Measurements from ENCODE around the gene PIP5KL1.
"Not testable (repeated sequence)": the region's sequence is repeated elsewhere in the genome, so short reads cannot be mapped to it uniquely, and the experiment has no call there.

Gene PIP5KL1

DNA sequence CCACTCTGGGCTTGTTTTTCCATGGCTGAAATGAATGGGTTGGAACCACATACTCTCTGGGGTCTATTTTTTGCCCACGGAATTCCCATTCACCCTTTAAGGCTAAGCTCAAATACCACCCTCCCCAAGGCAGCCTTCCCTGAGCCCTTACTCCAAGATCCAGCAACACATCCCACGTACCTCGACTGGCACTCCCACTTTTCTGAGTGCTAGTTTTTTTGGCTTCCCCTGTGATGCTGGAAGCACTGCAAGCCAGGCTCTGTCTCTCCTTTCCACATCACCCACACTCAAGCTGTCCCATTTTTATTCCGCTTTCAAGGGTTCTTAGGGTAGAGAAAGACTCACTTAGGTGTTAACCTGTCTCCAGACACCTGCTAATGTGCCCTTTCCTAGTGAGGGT, 37.2 kb downstream of the PIP5KL1 start:
- no peak for DNase-seq (ENCODE audit: low read depth)

DNA sequence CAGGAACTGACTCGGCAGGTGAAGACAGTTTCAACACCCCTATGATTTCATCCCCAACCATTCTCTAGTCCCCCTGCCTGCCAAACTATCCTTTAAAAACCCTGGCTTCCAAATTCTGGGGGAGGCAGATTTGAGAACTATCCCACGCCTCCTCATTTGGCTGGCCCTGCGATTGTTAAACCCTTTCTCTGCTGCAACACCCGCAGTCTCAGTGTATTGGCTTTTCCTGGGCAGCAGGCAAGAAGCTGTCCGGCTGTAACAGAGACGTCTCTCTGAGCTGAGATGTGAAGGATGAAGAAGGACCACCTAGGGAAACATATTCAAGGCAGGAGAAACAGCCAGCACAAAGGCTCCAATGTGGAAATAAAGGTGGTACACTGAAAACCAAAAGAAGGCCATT, 37.7 kb downstream of the PIP5KL1 start:
- DNase-seq (ENCODE audit: low read depth) = no peak

DNA sequence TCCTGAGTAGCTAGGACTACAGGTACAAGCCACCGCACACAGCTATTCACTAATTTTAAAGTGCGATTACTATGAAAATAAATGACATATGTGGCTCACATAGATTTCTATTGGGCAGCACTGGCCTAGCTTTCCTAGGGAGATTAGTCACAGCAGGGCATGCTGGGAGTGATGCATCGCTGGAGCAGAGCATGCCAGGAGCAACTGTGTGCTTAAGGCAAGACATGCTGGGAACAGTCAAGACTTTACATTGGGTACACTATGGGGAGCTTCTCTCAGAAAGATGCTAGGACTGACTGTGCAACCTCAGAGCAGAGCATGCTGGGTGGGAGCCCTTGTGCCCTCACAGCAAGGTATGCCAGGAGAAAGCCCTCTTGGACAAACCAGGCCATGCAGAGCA, 40.5 kb downstream of the PIP5KL1 start:
- DNase-seq (ENCODE audit: low read depth) = no peak

DNA sequence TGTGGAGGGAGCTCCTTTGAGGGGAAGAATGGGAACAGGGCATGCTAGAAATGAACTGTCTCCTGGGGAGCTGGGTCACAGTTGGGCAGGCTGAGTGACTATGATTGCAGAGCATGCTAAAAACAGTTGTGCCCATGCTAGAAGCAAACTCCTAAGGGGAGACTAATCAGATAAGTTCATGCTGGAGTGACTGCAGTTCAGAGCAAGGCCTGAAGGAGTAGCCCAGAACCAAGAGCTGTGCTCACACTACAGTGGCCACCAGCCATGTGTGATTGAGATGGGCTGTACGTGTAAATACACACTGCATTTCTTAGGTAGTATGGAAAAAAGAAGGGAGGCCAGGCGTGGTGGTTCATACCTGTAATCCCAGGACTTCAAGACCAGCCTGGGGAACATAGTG, 42.8 kb downstream of the PIP5KL1 start:
- no peak for DNase-seq (ENCODE audit: low read depth)

DNA sequence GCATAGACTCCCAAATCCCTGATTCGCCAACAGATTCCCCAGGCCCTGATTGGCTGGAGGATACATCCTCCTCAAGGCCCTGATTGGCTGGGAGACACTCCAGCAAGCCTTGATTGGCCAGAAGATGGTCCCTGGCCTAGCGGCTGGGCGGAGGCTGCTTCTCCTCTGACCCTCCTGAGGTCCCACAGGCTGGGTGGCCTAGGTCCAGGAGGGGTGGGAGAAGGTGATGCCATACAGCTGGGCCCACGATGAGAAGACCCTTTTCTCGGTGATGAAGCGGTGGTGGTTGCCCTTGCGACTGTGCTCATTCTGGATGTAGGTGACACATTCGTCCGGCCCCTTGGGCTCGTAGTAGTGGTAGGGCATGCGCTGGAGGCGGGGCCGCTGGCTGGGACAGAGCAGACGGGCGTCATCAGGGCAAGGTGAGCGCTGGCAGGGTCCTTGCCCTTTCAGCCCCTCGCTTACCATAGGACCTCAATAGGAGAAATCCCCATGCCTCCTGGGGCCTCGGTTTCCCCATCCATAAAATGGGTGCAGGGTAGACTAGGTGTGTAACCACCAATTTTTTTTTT, 44.1 kb downstream of the PIP5KL1 start:
- DNase-seq (ENCODE audit: low read depth) = no peak

DNA sequence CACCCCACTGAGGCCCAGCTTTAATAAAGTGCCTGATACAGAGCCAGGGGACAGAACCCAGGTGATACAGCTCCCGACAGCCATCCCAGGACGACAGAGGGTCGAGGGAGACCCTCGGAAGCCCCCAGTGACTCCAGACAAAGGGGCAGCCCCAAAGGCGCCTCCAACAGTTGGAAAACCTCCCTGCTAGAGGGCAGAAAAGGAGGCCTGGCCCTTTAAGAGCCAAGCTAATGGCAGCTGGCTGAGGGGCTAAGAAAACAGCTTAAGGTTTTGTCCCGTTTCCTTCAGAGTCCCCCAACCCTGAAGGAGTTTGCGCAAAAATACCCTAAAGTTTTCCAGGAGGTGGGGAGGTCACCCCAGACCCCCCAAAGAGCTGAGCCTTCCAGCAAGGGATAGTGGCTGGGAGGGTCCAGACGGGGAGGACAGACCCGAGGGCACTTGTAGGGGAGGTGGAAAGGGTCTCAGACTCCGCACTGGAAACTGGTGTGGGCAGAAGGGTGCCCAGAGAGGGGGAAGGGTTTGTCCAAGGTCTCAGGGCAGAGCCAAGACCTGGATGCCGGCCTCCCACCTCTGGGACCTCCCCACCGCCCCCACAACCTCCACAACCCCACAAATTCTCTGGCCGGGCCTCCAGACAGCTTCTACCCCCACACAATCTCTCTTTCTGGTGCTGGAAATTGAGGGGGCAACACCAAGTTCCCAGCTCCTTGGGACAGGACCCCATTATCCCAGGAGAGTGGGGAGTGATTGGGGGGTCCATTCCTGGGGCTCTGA, 44.9 kb downstream of the PIP5KL1 start:
- no peak for DNase-seq (ENCODE audit: low read depth)

DNA sequence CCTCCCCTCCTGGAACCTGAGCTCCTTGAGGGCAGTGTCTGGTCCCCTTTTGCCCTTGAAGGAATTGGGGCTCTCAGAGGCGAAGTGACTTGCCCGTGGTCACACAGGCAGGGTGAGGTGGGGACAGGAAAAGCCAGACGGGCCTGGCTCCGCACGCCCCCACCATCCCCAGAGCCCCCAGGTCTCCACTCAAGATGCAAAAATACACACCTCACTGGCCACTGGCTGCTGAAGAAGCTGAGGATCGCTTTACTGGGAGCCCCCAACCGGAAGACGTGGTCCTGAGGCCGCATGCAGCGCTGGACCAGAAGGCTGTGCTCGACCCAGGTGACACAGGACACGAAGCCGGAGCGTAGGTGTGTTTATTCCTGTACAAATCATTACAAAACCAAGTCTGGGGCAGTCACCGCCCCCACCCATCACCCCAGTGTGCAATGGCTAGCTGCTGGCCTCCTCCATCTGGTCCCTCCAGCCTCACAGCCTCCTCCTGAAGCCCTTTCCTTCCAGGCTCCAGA, 45.5 kb downstream of the PIP5KL1 start:
- DNase-seq (ENCODE audit: low read depth) = no peak

DNA sequence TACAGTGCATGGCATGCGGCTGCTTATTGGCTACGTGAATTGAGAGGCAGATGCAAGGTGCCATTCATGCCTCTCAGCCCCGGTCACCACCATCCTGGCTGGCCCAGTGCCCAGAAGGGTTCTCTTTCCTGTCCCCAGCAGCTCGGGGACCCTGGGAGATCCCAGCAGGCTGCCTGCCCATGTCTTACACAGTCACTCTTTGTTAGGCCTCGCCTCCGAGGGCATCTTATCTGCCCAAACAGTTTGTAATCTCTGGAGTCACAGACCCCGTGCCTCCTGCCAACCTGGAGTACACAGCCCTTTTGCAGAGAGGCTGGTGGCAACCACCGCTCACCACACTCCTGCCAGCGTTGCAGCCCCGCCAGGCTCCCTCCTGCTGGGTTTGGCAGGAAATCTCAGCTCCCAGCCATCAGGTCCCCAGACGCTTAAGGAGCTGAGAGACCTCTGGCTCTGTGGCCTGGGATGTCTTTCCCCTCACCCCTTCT, 46.1 kb downstream of the PIP5KL1 start:
- no peak for DNase-seq (ENCODE audit: low read depth)

DNA sequence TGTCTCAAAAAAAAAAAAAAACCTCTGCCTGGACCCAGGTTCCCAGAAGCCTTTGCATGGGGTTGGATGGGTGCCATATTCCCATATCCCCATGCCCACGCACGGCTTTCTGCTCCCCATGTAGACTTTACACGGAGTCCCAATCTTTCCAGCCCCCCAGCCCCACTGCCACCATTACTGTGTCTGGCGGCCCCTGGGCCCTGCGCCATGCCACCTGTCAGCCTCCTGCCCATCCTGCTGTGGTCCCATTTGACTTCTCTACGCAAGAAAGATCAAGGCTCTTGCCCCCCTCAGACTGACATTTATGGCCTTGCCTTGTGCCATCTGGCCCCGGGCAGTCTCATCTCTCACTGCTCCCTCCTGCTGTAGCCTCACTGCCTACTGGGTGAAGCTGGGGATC, 46.6 kb downstream of the PIP5KL1 start:
- no peak for DNase-seq (ENCODE audit: low read depth)

DNA sequence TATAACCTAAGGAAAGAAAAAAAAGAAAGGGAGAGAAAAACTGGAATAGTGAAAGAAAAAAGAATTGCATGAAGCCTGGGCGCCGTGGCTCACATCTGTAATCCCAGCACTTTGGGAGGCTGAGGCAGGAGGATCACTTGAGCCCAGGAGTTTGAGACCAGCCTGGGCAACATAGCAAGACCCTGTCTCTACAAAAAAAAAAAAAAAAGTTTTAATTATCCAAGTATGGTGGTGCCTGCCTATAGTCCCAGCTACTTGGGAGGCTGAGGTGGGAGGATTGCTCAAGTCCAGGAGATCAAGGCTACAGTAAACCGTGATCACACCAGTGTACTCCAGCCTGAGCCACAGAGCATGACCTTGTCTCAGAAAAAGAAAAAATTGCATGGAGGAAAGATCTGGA, 48.9 kb downstream of the PIP5KL1 start:
- DNase-seq (ENCODE audit: low read depth) = not testable (repeated sequence)

DNA sequence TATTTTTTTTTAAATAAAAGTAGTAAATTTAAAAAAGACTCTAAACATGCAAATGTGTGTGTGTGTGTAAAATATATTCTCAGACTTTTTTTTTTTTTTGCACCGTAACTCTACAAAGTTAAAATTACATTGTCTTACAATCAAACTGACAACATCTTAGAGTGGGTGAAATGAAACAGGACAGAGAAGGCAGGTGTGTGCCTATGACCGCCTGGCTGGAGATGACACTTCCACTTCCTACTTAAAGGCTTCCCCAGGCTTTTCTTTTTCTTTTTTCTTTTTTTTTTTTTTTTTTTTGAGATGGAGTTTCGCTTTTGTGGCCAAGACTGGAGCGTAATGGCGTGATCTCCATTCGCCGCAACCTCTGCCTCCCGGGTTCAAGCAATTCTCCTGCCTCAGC, 50.4 kb downstream of the PIP5KL1 start:
- no peak for DNase-seq (ENCODE audit: low read depth)

DNA sequence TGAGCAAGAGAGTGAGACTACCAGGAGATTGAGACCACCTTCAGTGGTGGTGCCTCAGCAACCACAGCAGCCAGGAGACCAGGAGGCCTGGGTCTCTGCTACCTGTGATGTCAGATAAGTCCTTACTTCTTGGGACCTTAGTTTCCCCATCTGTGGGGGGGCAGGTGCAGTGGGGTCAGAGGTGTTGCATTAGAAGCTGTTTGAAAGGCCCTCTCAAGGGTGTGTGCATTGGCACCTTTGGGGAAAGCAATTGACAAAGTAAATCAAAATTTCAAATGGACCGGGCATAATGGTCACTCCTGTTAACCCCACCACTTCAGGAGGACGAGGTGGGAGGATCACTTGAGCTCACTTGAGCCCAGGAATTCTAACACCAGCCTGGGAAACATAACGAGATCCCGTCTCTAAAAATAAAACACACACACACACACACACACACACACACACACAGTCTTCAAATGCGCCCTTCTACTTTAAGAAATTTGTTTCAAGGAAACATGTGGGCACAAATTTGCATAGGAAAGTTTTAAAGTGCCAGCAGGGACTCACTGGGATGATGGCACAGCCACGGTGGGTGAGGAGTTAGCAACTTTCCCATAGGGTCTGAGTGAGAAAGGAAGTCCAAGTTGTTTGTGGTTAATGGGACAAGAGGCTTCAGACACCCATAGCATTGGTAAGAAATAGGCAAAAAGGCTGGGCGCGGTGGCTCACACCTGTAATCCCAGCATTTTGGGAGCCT, 51.8 kb downstream of the PIP5KL1 start:
- DNase-seq (ENCODE audit: low read depth) = no peak

DNA sequence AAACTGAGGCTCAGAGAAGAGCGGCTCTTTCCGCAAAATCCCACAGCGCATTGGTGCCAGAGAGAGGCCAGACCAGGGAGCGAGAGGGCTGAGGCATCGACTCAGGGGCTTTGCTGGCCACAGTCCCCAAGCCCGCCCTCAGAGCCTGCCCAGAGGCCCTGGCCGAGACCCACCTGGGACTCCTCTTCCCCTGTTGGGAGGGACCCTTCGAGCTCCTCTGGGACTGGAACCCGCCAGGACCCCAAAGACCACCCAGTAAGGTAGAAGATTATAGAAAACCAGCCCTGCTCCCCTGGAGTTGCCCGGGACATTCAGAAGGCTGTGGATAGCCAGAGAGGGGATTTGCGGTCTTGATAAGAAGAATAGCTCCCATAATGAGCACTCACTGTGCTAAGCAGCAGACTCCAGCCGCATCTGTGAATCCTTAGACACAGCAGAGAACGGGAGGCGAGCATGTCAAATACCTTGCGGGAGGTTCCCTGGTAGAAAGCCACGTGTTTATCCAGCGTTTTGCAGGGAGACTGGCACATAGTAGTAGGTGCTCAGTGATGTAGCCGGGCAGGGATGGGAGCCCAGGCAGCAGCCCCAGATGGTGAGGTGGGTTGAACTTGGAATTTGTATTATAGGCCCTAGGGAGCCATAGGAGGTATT, 52.5 kb downstream of the PIP5KL1 start:
- DNase-seq (ENCODE audit: low read depth) = no peak

DNA sequence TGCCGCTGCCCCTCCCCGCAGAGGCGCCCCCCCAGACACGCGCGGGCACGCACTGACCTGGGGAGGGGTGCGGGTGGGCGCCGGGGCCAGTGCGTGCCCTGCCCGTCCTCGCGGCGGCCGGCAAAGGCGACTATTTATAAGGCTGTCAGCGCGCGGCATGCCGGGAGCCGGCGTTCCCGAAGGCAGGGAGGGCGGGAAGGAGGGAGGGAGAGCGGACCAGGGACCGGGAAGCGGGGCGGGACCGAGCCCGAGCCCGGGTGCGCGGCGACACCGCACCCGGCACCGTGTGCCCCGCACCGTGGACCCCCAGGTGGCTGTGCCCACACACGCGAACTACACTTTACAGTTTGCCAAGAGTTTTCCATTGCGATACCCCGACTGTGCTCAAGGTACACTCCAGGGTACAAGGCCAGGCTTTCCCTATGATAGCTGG, 53.0 kb downstream of the PIP5KL1 start, which contains the start of gene AK1:
Gene AK1 (minus strand): TSS at position 110 of the 433 bp plus-strand sequence. CDS start 3,058 bp downstream, outside the sequence.
- DNase-seq (ENCODE audit: low read depth) = no peak

DNA sequence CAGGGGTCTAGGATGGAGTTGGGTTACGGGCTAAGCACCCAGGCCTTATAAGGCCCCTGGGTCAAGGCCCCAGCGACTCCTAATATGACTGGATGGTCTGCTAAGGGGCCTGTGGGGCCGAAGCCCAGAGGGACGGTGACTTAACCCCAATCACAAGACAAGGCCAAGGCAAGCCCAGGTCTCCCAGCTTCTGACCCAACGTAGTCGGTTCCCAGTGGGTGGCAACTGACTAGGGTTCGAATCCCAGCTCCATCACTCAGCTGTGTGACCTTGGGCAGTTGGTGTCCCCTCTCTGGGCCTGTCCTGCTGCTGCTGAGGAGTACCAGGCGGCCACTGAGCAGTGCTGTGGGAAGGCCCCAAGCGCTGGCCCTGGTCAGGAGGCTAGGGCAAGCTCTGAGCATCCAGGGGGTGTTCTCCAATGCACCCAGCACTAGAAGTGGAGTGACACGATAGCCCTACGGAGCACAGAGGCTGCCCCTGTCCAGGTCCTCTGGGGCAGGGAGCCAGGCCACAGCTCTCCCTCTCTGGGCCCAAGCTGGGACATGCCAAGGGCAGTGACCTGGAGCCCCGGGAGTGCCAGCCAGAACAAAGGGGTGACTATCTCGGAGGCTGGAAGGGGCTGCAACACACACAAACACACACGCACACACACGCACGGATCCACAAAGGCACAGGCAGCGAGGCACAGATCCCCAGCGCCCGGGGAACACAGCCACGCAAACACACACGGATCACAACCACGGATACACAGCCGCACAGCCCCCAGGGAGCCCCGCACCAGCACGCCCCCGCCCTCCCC, 53.6 kb downstream of the PIP5KL1 start:
- DNase-seq (ENCODE audit: low read depth) = no peak

DNA sequence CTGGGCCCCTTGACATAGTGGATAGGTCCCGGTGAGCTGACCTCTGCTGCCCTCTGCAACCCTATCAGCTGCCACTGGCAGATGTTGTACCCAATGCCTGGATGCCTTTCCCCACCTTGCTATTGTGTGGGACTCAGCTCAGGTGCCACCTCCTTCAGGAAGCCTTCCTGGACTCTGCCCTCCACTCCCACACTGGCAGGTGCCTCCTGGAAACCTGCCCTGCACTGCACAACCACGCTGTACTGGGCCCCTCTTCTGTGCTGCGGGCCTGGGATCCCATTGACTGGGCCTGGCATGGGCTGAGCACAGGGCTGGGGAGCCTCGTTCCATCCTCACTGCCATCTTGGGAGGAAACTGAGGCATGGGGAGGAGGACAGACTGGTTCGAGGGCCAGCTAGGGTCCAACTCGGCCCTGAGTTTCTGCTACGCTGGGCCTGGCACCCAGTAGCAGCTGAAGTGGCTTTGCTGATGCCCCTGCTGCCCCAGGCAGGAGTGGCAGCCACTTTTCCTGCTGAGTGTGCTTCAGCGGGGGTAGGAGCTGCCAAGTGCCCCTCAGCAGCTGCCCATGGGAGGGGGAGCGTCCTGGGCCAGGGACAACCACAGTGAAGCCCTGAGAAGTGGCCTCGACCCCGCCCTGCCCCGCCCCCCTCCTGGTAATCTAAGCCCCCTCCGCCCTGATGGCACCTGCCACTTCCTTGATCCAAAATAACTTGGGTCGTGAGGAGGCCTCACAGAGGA, 54.4 kb downstream of the PIP5KL1 start:
- no peak for DNase-seq (ENCODE audit: low read depth)

DNA sequence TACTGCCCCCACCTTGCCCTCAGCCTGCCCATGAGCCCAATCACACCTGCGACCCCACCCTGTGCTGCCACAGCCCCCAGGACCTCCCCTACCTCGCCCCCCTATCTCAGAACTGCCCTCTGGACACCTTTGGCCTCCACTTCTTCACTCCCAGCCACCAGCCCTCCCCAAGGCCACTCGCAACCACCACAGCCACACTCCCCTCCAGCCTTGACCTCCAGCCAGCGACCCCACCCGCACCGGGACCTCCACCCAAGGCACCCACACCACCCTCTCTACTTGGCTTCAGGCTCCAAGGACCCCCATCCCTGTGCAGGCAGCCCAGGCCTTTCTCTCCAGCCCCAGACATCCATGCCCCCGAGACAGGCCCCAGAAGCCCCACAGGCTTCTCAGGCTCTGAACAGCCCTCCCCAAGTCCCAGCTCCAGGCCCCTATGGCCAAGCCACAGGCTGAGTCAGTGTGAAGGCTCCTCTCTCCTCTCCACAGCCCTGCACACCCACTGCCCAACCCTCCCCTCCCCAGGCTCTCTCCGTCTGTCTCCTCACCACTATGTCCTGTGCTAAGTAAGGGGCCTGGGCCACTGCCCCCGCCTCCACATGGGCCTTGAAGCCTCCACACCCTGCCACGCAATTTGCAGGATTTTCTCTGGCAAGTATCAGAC, 55.1 kb downstream of the PIP5KL1 start:
- DNase-seq (ENCODE audit: low read depth) = no peak

DNA sequence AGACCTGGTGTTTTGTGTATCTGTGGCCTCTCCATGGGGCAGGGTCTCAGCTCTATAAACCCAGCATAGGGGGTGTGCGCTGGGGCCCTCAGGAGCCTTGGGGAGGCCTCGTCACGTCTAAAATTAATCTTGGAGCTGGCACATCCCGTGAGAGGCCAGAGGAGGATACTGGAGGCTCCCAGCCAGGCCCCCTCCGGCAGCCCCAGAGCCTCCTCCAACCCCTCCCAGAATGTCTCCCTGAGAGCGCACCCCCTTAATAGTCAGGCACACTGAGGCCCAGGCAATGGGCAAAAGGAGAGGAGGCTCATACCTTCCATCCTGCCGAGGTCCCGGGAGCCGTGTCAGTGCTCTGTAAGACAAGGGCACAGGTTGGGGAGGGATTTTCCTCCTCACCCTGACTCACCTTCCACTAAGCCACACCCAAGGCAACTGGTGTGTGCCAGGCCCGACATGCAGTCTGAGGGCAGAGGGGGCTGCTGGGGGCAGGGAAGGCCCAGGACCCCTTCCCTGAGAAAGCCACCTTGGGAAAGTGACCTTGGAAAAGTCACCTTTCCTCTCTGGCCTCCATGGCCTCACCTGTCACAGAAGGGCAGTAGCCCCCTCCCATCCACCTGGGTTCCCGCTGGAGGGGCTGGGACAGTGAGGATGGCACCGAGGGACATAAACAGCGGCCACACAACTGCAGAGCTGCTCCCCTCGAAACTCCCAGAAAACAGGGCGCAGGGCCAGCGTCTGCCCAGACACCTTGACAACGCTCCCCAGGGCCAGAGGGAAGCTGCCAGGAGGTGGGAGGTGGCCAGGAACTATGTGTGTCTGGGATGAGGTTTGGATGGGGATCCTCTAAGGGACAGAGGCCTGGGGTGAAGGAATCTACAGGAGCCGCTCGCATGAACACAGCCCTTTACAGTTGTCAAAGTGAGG, 56.0 kb downstream of the PIP5KL1 start:
- no peak for DNase-seq (ENCODE audit: low read depth)

DNA sequence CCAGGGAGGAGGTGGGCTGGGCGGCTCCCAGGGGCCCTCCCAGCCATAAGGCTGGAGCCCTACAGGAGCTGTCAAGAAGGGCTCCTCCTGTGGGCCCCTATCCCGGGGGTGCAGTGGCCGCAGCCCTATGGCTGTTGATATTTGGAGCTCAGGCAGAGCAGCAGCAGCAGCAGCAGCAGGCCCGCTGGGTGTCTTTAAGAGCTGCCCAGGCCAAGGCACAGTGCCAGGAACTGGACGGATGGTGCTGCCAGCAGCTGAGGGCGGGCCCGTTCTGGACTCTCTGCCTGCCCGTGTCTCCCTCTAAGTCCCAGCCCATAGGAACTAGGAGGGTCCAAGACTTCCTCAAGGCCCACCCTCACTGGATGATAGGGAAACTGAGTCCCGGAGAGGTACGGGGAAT, 56.7 kb downstream of the PIP5KL1 start:
- DNase-seq (ENCODE audit: low read depth) = no peak

Measured in activated gamma-delta T cell treated with anti-CD3 and anti-CD28 coated beads, Interleukin-2, amount 50 U/mL, for 16 hours (primary cell).